Measurements from ENCODE around the gene LRIT1.

GRCh38 chr10:84225427-84226173 is 15.7 kb downstream of the LRIT1 start, which contains the start of gene LRIT2:
- TF ChIP-seq PATZ1 (CRISPR knock-in tag; IDR thresholded peaks at IDR 0.05; ENCODE audit: borderline replicate concordance), result no peak
- no peak for TF ChIP-seq ARNTL (CRISPR knock-in tag; IDR thresholded peaks at IDR 0.05; ENCODE audit: borderline replicate concordance, low read depth)
- TF ChIP-seq PPARA (CRISPR knock-in tag; IDR thresholded peaks at IDR 0.05; ENCODE audit: borderline replicate concordance), result no peak
- TF ChIP-seq ZFP30 (CRISPR knock-in tag; IDR thresholded peaks at IDR 0.05), result no peak
- no peak for TF ChIP-seq ZFP3 (CRISPR knock-in tag; IDR thresholded peaks at IDR 0.05)
- TF ChIP-seq OSR1 (CRISPR knock-in tag; IDR thresholded peaks at IDR 0.05), result no peak
- TF ChIP-seq BACH2 (CRISPR knock-in tag; IDR thresholded peaks at IDR 0.05; ENCODE audit: borderline replicate concordance), result no peak
- no peak for TF ChIP-seq CSRNP3 (CRISPR knock-in tag; IDR thresholded peaks at IDR 0.05)
- TF ChIP-seq CREB5 (CRISPR knock-in tag; IDR thresholded peaks at IDR 0.05; ENCODE audit: low read depth), result no peak
- no peak for TF ChIP-seq ISL1 (CRISPR knock-in tag; IDR thresholded peaks at IDR 0.05)
- no peak for TF ChIP-seq SNAI2 (CRISPR knock-in tag; IDR thresholded peaks at IDR 0.05)
- TF ChIP-seq ZC3H10 (CRISPR knock-in tag; IDR thresholded peaks at IDR 0.05), result no peak
